WTC11 (cell line): ENCODE data around the gene KIF13A. TPM values are rescaled to one million over a fixed set of nuclear protein-coding genes. Genes with fewer than 3 reads are reported as not detected.

Source experiments
- ATAC-seq: fragments of 200-7000 bp; cut with Tn5 transposase; 2 replicates; pipeline ENCODE4 v1.10.0; 2021; ENCODE audit warnings: mild to moderate bottlenecking, moderate library complexity
- CTCF ChIA-PET: fragments of 300-600 bp; sonication (Branson Sonifier 250); formaldehyde crosslinking; loops from one replicate; lab custom pipeline; 2021; ENCODE audit warnings: antibody characterized with exemption; lab: Charles Lee
- POLR2A ChIA-PET: fragments of 350-600 bp; sonication (Branson Sonifier 250); formaldehyde crosslinking; loops from one replicate; lab custom pipeline; 2021; ENCODE audit warnings: antibody characterized with exemption; lab: Charles Lee
- DNase-seq: peaks from one replicate; pipeline ENCODE4 v3.0.0; 2021; ENCODE audit warnings: low spot score
- H3K27ac Mint-ChIP-seq: 2 replicates; pipeline ENCODE4 v1.8.0; 2021; ENCODE audit warnings: mixed read lengths
- H3K27me3 Mint-ChIP-seq: 2 replicates; pipeline ENCODE4 v1.8.0; 2021; ENCODE audit warnings: low read depth, mild to moderate bottlenecking, moderate library complexity, mixed read lengths
- H3K36me3 Mint-ChIP-seq: 2 replicates; pipeline ENCODE4 v1.8.0; 2021; ENCODE audit warnings: mixed read lengths
- H3K4me1 Mint-ChIP-seq: 2 replicates; pipeline ENCODE4 v1.8.0; 2022; ENCODE audit warnings: mixed read lengths
- H3K4me3 Mint-ChIP-seq: 2 replicates; pipeline ENCODE4 v1.8.0; 2021; ENCODE audit warnings: mild to moderate bottlenecking, moderate library complexity, mixed read lengths
- H3K9me3 Mint-ChIP-seq: 2 replicates; pipeline ENCODE4 v1.8.0; 2021; ENCODE audit warnings: mixed read lengths
- FOXJ3 ChIP-seq: sonication (generic); formaldehyde crosslinking; IDR thresholded peaks from 2 replicates; pipeline ENCODE4 v1.9.0; 2021; ENCODE audit warnings: missing genetic modification reagents, mild to moderate bottlenecking, borderline replicate concordance
- FOXP1 ChIP-seq: sonication (generic); formaldehyde crosslinking; IDR thresholded peaks from 2 replicates; pipeline ENCODE4 v1.8.0; 2022; ENCODE audit warnings: missing genetic modification reagents, mild to moderate bottlenecking, moderate library complexity, borderline replicate concordance
- JAZF1 ChIP-seq: fragments of 250-450 bp; sonication (Bioruptor Pico); IDR thresholded peaks from 2 replicates; pipeline ENCODE4 v1.9.0; 2021; ENCODE audit warnings: moderate library complexity, mild to moderate bottlenecking, inconsistent platforms
- NFYB ChIP-seq: sonication (generic); formaldehyde crosslinking; conservative IDR thresholded peaks from 2 replicates; pipeline ENCODE4 v1.8.0; 2022; ENCODE audit warnings: low read depth, missing genetic modification reagents
- PRDM15 ChIP-seq: sonication (generic); formaldehyde crosslinking; IDR thresholded peaks from 2 replicates; pipeline ENCODE4 v1.8.0; 2022; ENCODE audit warnings: missing genetic modification reagents
- SMAD3 ChIP-seq: sonication (generic); formaldehyde crosslinking; IDR thresholded peaks from 2 replicates; pipeline ENCODE4 v1.8.0; 2022; ENCODE audit warnings: missing genetic modification reagents, mild to moderate bottlenecking, borderline replicate concordance
- ZNF317 ChIP-seq: sonication (generic); formaldehyde crosslinking; IDR thresholded peaks from 2 replicates; pipeline ENCODE4 v1.8.1; 2023; ENCODE audit warnings: low read depth, mild to moderate bottlenecking, moderate library complexity, missing genetic modification reagents, borderline replicate concordance
- ZNF416 ChIP-seq: fragments of 250-450 bp; sonication (Bioruptor Pico); IDR thresholded peaks from 2 replicates; pipeline ENCODE4 v1.9.0; 2021; ENCODE audit warnings: mild to moderate bottlenecking, inconsistent platforms
- total RNA-seq: library from RNA; stranded (reverse); gene quantifications from 3 replicates; pipeline ENCODE4 v1.2.3, GENCODE V29; 2021
- TF ChIP-seq, protein P1 (sequence below): sonication (generic); formaldehyde crosslinking; IDR thresholded peaks from 2 replicates; pipeline ENCODE4 v1.8.0; 2023; ENCODE audit warnings: mild to moderate bottlenecking, missing genetic modification reagents
- TF ChIP-seq, protein P2 (sequence below): sonication (generic); formaldehyde crosslinking; IDR thresholded peaks from 2 replicates; pipeline ENCODE4 v1.8.0; 2022; ENCODE audit warnings: mild to moderate bottlenecking, missing genetic modification reagents
- TF ChIP-seq, protein P3 (sequence below): sonication (generic); formaldehyde crosslinking; IDR thresholded peaks from 2 replicates; pipeline ENCODE4 v1.8.1; 2023; ENCODE audit warnings: mild to moderate bottlenecking, missing genetic modification reagents, moderate library complexity
- TF ChIP-seq, protein P4 (sequence below): fragments of 250-450 bp; sonication (Bioruptor Pico); IDR thresholded peaks from 2 replicates; pipeline ENCODE4 v1.8.0; 2021; ENCODE audit warnings: mild to moderate bottlenecking
- TF ChIP-seq, protein P5 (sequence below): fragments of 250-450 bp; sonication (Bioruptor Pico); IDR thresholded peaks from 2 replicates; pipeline ENCODE4 v1.9.0; 2021; ENCODE audit warnings: mild to moderate bottlenecking, borderline replicate concordance
- TF ChIP-seq, protein P6 (sequence below): sonication (generic); formaldehyde crosslinking; IDR thresholded peaks from 2 replicates; pipeline ENCODE4 v1.8.1; 2023; ENCODE audit warnings: mild to moderate bottlenecking, missing genetic modification reagents, borderline replicate concordance

Gene KIF13A
- total RNA-seq, 1 experiment from 2014 or later: 32.7 TPM

DNA sequence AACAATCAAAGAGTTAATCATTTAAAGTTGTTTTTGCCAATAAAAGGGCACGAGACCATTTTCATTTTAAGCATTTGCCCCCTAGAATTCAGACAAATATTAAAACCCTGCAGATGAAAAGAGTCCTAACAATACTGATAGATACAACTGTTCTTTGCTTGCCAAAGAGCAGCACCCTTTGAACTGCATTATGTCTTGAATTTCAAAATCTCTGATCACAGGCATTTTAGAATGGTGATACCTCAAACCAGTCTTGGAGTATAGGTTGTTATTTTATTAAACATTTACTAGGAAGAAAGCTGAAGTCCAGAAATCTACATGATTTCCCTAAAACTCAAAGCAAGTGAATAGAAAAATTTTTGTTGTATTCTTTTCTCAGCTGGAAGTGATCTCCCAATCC lies 108.7 kb downstream of the KIF13A start:
- H3K27ac Mint-ChIP-seq: no peak overlapping the region
- no peaks in the 10 kb centered on the region for H3K36me3 Mint-ChIP-seq
- DNase-seq: no peak
- no peaks in the 10 kb centered on the region for H3K9me3 Mint-ChIP-seq
- no peak for ATAC-seq
- H3K4me1 Mint-ChIP-seq: 0 out of 2 replicates have a peak, but pooled peaks cover 2% of the 10 kb centered on the region
- ChIA-PET POLR2A (no interaction called here), CTCF (no interaction called here)
- TF ChIP-seq, protein P1, sequence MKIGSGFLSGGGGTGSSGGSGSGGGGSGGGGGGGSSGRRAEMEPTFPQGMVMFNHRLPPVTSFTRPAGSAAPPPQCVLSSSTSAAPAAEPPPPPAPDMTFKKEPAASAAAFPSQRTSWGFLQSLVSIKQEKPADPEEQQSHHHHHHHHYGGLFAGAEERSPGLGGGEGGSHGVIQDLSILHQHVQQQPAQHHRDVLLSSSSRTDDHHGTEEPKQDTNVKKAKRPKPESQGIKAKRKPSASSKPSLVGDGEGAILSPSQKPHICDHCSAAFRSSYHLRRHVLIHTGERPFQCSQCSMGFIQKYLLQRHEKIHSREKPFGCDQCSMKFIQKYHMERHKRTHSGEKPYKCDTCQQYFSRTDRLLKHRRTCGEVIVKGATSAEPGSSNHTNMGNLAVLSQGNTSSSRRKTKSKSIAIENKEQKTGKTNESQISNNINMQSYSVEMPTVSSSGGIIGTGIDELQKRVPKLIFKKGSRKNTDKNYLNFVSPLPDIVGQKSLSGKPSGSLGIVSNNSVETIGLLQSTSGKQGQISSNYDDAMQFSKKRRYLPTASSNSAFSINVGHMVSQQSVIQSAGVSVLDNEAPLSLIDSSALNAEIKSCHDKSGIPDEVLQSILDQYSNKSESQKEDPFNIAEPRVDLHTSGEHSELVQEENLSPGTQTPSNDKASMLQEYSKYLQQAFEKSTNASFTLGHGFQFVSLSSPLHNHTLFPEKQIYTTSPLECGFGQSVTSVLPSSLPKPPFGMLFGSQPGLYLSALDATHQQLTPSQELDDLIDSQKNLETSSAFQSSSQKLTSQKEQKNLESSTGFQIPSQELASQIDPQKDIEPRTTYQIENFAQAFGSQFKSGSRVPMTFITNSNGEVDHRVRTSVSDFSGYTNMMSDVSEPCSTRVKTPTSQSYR (CRISPR knock-in tag): no peak
- TF ChIP-seq, protein P2, sequence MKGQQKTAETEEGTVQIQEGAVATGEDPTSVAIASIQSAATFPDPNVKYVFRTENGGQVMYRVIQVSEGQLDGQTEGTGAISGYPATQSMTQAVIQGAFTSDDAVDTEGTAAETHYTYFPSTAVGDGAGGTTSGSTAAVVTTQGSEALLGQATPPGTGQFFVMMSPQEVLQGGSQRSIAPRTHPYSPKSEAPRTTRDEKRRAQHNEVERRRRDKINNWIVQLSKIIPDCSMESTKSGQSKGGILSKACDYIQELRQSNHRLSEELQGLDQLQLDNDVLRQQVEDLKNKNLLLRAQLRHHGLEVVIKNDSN (CRISPR knock-in tag): no peak
- TF ChIP-seq, protein P3, sequence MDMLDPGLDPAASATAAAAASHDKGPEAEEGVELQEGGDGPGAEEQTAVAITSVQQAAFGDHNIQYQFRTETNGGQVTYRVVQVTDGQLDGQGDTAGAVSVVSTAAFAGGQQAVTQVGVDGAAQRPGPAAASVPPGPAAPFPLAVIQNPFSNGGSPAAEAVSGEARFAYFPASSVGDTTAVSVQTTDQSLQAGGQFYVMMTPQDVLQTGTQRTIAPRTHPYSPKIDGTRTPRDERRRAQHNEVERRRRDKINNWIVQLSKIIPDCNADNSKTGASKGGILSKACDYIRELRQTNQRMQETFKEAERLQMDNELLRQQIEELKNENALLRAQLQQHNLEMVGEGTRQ (CRISPR knock-in tag): no peak
- TF ChIP-seq FOXP1 (no peak), PRDM15 (no peak), SMAD3 (CRISPR knock-in tag) (no peak), NFYB (CRISPR knock-in tag) (no peak), ZNF416 (no peak), JAZF1 (no peak), FOXJ3 (CRISPR knock-in tag) (no peak), ZNF317 (CRISPR knock-in tag) (no peak)
- TF ChIP-seq, protein P4, sequence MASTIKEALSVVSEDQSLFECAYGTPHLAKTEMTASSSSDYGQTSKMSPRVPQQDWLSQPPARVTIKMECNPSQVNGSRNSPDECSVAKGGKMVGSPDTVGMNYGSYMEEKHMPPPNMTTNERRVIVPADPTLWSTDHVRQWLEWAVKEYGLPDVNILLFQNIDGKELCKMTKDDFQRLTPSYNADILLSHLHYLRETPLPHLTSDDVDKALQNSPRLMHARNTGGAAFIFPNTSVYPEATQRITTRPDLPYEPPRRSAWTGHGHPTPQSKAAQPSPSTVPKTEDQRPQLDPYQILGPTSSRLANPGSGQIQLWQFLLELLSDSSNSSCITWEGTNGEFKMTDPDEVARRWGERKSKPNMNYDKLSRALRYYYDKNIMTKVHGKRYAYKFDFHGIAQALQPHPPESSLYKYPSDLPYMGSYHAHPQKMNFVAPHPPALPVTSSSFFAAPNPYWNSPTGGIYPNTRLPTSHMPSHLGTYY (CRISPR knock-in tag): no peak
- TF ChIP-seq, protein P5, sequence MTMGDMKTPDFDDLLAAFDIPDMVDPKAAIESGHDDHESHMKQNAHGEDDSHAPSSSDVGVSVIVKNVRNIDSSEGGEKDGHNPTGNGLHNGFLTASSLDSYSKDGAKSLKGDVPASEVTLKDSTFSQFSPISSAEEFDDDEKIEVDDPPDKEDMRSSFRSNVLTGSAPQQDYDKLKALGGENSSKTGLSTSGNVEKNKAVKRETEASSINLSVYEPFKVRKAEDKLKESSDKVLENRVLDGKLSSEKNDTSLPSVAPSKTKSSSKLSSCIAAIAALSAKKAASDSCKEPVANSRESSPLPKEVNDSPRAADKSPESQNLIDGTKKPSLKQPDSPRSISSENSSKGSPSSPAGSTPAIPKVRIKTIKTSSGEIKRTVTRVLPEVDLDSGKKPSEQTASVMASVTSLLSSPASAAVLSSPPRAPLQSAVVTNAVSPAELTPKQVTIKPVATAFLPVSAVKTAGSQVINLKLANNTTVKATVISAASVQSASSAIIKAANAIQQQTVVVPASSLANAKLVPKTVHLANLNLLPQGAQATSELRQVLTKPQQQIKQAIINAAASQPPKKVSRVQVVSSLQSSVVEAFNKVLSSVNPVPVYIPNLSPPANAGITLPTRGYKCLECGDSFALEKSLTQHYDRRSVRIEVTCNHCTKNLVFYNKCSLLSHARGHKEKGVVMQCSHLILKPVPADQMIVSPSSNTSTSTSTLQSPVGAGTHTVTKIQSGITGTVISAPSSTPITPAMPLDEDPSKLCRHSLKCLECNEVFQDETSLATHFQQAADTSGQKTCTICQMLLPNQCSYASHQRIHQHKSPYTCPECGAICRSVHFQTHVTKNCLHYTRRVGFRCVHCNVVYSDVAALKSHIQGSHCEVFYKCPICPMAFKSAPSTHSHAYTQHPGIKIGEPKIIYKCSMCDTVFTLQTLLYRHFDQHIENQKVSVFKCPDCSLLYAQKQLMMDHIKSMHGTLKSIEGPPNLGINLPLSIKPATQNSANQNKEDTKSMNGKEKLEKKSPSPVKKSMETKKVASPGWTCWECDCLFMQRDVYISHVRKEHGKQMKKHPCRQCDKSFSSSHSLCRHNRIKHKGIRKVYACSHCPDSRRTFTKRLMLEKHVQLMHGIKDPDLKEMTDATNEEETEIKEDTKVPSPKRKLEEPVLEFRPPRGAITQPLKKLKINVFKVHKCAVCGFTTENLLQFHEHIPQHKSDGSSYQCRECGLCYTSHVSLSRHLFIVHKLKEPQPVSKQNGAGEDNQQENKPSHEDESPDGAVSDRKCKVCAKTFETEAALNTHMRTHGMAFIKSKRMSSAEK: no peak
- TF ChIP-seq, protein P6, sequence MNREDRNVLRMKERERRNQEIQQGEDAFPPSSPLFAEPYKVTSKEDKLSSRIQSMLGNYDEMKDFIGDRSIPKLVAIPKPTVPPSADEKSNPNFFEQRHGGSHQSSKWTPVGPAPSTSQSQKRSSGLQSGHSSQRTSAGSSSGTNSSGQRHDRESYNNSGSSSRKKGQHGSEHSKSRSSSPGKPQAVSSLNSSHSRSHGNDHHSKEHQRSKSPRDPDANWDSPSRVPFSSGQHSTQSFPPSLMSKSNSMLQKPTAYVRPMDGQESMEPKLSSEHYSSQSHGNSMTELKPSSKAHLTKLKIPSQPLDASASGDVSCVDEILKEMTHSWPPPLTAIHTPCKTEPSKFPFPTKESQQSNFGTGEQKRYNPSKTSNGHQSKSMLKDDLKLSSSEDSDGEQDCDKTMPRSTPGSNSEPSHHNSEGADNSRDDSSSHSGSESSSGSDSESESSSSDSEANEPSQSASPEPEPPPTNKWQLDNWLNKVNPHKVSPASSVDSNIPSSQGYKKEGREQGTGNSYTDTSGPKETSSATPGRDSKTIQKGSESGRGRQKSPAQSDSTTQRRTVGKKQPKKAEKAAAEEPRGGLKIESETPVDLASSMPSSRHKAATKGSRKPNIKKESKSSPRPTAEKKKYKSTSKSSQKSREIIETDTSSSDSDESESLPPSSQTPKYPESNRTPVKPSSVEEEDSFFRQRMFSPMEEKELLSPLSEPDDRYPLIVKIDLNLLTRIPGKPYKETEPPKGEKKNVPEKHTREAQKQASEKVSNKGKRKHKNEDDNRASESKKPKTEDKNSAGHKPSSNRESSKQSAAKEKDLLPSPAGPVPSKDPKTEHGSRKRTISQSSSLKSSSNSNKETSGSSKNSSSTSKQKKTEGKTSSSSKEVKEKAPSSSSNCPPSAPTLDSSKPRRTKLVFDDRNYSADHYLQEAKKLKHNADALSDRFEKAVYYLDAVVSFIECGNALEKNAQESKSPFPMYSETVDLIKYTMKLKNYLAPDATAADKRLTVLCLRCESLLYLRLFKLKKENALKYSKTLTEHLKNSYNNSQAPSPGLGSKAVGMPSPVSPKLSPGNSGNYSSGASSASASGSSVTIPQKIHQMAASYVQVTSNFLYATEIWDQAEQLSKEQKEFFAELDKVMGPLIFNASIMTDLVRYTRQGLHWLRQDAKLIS: no peak
- no peak overlapping the region for H3K4me3 Mint-ChIP-seq
- no peaks in the 10 kb centered on the region for H3K27me3 Mint-ChIP-seq
